ENCODE measurements around the gene CPT2.

The CPT2 gene

DNA sequence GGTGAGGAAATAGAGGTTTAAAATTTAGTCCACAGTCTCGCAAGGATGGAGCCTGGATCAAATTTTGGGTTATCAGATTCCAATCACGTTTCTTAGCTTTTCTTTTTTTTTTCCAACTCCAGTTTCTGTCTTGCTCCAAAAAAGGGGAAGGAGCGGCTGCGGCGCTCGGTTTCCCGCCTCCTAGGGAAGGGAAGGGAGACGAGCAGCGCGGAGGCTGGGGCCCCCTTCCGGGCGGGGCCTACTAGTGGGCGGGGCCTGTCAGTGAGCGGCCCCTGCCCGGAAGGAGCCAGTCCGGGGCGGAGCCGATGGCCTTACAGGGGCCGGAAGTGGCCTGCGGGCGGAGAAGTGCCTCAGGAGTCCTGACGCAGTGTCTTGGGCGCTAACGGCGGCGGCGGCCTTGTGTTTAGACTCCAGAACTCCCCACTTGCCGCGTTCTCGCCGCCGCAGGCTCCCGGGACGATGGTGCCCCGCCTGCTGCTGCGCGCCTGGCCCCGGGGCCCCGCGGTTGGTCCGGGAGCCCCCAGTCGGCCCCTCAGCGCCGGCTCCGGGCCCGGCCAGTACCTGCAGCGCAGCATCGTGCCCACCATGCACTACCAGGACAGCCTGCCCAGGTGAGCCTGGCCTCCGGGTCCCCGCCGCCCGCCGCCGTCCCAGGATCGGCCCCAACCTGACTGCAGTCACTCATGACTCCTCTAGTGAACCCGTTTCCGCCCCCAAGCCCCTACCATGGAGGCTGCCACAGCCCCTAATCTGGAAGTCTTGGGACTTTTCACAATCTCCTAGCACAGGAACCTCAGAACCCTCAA, at the start of gene CPT2:
Gene CPT2 (plus strand): TSS at position 340 of the 806 bp plus-strand sequence. CDS start 120 bp downstream, at position 460.
- DNase-seq, result peak; percentile 98
- in situ Hi-C loops (cut with MboI; ENCODE audit: low pct_unique_long_range_greater_than_20kb, low sequenced_read_pairs), result loop anchor here (25.0 kb wide), 1 partner anchor 484 kb away; no protein-coding TSS in a partner anchor

DNA sequence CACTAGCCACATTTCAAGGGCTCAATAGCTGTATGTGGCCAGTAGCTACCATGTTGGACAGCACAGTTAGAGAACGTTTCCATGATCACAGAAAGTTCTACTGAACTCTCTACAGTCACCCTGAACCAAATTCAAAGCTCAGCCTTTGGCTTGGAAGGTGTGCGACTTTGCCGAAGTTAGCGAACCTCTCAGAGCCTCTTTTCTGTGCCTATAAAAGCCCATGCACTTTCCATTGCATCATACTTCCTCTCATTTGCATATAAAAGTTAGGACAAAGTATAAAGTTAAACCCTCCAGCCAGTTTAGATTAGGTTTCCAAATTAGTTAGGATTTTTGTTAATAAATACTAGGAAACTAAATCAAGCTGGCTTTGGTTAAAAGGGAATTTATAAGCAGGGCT, 49.5 kb upstream of the CPT2 start:
- no peak for DNase-seq
- in situ Hi-C loops (cut with MboI; ENCODE audit: low pct_unique_long_range_greater_than_20kb, low sequenced_read_pairs), result no loop called here

DNA sequence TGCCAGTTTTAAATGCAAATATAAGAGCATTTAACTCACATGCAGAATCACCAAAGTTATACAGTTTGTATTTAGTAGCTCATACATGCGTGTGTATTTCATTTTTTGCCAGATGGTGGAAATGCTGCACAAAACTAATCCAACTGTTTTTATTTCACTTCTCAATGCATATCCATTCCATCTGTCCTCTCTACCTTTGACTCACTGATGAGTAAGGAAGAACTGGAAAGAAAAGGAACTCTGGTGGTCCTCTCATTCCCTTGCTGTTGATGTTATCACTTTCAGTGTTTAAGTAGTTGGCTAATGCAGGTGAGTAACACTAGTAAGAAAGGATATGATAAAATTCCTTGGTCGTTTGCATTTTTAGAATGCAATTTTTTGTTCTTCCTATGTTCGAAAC, 48.5 kb upstream of the CPT2 start:
- in situ Hi-C loops (cut with MboI; ENCODE audit: low pct_unique_long_range_greater_than_20kb, low sequenced_read_pairs), result no loop called here
- DNase-seq, result no peak

DNA sequence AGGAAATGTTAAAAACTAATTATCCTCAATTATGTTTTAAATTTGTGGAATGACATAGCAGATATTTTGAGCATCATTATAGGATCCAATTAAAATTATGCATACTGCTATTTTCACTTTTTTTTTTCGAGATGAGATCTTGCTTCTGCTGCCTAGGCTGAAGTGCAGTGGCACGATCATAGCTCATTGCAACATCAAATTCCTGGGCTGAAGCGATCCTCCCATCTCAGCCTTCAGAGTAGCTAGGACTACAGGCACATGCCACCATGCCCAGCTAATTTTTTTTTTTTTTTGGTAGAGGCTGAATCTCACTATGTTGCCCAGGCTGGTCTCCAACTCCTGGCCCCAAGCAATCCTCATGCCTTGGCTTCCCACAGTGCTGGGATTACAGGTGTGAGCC, 42.9 kb upstream of the CPT2 start:
- DNase-seq, result no peak

DNA sequence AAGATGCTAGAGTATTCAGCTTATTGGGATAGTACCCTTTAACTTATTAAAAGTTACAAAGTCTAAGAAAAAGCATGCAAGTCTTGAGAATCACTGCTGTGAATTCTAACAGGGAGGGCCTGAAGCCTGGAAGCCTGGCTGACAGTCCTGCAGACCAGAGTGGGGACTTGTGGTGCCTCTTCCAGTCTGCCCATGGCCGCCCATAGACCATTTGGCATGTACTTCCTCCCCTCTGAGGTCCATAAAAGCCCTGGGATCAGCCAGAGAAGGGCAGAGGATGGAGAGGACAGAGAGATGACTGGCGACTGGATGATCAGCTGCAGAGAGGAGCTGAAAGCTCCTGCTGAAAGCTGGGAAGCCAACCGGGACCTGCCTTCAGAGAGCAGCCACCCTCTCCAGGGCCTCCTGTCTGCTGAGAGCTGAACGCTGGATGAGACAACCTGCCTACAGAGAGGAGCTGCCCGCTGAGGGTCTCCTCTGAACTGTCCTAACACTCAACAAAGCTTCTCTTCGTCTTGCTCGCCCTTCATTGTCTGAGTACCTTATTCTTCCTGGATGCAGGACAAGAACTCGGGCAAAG, 41.7 kb upstream of the CPT2 start:
- no peak for DNase-seq
- in situ Hi-C loops (cut with MboI; ENCODE audit: low pct_unique_long_range_greater_than_20kb, low sequenced_read_pairs), result no loop called here

More for the DNA sequence above, 42.9 kb upstream of the CPT2 start:
- in situ Hi-C loops (cut with MboI; ENCODE audit: low pct_unique_long_range_greater_than_20kb, low sequenced_read_pairs), result no loop called here

DNA sequence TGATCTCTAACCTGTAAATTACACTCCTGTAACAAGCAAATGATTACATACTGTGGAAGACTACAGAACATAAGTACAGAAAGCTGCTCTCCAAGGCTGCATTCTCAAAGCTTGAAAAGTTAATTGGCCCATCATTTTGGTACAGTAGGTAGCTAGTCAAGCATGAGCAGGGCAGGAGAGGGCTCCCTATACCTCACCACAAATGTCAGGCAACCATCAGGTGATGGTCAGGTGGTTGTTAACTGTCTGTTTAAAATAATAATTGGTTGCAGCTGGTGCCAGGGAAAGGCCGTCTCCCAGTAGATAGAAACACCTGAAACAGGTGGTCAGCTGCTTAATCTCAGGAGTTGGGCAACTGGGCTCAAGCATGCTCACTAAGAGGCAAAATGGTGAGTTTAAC, 41.1 kb upstream of the CPT2 start:
- in situ Hi-C loops (cut with MboI; ENCODE audit: low pct_unique_long_range_greater_than_20kb, low sequenced_read_pairs), result no loop called here
- DNase-seq, result no peak

DNA sequence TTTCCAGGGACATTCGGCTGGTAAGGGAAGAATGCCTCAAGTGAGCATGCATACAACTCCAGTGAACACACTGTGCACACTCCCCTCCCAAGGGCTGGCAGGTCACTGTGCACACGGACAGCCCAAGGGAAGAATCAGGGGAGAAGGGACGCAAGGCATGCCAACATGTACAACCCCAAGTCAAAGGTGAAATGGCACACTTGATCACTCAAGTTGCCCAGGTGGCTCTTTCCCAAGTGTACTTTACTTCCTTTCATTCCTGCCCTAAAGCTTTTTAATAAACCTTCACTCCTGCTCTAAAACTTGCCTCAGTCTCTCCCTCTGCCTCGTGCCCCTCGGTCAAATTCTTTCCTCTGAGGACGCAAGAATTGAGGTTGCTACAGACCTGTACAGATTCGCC, 40.7 kb upstream of the CPT2 start:
- no peak for DNase-seq
- in situ Hi-C loops (cut with MboI; ENCODE audit: low pct_unique_long_range_greater_than_20kb, low sequenced_read_pairs), result no loop called here

DNA sequence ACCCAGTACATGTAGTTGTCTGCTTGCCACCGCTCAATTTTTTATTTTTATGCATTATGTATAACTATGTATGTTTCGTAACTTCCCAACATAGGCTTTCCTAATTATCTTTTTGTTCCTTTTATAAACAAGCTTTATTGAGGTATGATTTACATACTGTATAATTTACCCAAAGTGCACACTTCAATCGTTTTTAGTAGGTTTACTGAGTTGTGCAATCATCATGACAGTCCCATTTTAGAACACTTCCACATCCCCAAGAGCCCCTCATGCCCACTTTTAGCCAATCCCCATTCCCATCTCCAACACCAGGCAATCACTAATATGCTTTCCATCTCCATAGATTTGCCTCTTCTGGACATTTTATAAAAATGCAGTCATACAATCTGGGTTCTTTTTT, 39.8 kb upstream of the CPT2 start:
- in situ Hi-C loops (cut with MboI; ENCODE audit: low pct_unique_long_range_greater_than_20kb, low sequenced_read_pairs), result no loop called here

DNA sequence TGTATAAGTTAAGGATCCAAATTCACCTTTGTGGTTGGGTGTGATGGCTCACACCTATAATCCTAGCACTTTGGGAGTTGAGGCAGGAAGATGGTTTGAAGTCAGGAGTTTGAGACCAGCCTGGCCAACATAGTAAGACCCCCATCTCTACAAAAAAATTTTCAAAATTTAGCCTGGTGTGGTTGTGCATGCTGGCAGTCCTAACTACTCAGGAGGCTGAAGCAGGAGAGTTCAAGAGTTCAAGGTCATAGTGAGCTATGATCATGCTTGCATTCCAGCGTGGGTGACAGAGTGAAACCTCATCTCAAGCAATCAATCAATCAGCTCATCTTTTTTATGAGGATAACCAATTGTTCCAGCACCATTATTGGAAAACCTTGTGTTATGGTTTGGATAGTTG, 37.7 kb upstream of the CPT2 start:
- no peak for DNase-seq
- in situ Hi-C loops (cut with MboI; ENCODE audit: low pct_unique_long_range_greater_than_20kb, low sequenced_read_pairs), result no loop called here

More for the DNA sequence above, 39.8 kb upstream of the CPT2 start:
- no peak for DNase-seq

DNA sequence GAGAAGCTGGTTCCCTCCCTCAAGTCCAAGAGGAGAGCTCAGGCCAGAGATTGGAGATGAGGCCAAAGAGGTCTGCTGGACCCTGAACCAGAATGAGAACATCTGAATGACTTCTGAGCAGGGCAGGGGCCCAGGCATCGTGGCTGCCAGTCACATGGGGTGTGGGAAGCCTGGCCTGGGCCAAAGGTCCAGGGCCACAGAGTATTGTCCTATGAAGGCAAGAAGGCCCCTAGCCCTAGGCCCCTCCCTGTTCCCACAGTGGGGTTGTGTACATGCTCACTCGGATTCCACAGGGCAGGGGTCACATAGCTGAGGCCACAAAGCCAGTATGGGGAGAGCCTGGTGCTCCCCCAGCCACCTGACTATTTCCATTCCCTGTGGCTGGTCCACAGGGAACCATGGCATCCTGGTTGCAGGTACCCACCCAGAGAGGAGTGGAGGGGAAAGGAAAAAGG, 35.7 kb upstream of the CPT2 start:
- no peak for DNase-seq
- in situ Hi-C loops (cut with MboI; ENCODE audit: low pct_unique_long_range_greater_than_20kb, low sequenced_read_pairs), result no loop called here

DNA sequence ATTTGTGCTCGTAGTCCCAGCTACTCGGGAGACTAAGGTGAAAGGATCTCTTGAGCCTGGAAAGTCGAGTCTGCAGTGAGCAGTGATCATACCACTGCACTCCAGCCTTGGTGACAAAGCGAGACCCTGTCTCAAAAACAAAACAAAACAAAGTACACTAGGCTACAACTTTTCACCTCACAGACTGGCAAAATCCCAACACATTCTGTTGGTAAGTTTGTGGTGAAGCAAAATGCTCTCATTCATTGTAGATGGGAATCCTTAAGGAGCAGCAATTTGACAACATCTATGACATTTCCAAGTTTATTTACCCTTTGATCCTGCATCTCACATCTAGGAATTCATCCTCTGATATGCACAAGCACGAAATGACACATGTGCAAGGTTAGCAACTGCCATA, 34.0 kb upstream of the CPT2 start:
- in situ Hi-C loops (cut with MboI; ENCODE audit: low pct_unique_long_range_greater_than_20kb, low sequenced_read_pairs), result no loop called here
- no peak for DNase-seq

DNA sequence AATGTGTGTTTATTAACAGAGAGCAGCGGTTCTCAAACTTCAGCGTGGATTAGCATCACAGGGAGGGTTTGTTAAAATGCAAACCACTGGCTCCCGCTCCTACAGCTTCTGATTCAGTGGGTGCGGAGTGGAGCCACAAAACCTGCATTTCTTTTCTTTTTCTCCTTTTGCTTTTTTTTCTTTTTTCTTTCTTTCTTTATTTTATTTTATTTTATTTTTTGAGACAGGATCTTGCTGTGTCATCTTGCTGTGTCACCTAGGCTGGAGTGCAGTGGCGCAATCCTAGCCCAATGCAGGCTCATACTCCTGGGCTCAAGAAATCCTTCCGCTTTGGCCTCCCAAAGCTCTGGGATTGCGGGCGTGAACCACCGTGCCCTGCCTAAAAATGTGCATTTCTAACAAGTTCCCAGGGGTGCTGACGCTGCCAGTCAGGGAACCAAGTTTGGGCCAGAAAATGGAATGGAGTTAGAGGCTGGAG, 33.3 kb upstream of the CPT2 start:
- no peak for DNase-seq
- in situ Hi-C loops (cut with MboI; ENCODE audit: low pct_unique_long_range_greater_than_20kb, low sequenced_read_pairs), result no loop called here

DNA sequence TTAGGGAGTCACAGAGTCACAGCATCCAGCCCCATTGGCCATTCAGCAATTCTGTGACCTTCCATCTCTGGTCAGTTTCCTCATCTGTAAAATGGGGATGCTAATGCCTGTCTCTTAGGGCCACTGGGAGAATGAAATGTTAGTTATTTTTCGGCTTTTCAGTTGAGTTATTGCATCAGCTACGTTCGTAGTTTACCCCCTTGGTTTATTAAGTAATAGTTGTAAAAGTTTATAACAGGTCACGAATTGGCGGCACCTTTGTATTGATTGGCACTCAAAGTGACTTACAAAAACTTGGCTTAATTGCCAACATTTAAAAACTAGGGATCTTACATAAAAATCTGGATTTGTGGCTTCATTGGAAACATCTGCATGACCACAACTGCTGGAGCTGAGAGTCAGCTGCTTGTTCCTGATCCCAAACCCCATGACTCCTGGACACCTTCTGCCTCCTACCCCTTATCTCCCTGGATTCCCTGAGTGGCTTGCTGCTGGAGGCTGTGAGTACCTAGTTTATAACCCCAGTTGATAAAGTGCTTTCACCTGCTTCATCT, 31.1 kb upstream of the CPT2 start:
- in situ Hi-C loops (cut with MboI; ENCODE audit: low pct_unique_long_range_greater_than_20kb, low sequenced_read_pairs), result no loop called here
- no peak for DNase-seq

DNA sequence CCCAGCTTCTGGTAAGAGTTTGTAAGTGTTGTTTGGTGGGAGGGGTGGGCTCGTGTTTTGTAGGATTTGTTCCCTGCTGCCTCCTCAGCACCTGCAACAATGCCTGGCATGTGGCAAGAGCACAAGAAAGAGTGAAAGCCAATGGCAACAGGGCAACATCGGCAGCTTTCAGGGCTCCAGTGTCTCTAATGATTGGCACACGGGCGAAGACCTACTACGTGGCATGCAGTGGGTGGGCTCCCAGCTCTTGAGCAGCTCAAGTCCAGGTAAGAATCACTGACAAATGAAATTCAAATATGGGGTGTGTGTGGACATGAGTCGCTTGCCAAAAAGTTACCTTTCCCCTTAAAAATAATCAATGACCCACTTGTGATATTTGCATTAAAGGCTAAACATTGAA, 30.3 kb upstream of the CPT2 start:
- no peak for DNase-seq
- in situ Hi-C loops (cut with MboI; ENCODE audit: low pct_unique_long_range_greater_than_20kb, low sequenced_read_pairs), result no loop called here

DNA sequence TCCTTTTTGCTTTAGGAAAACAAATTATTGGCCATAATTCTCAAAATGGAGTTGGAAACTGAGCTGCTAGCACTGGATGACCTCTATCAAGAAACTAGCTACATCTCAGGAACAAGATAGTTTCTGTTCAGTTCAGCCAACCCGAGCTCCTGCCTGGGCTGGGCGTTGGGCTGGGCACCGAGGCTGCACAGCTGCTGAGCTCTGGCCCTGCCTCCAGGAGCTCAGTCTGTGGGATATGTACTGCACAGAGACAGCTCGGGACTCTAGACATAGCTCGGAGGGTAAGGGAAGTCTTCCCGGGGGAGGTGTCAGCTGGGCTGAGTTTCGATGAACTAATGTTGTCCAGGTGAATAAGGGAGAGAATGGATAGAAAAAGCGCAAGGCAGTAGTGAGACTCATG, 29.7 kb upstream of the CPT2 start:
- DNase-seq, result no peak
- in situ Hi-C loops (cut with MboI; ENCODE audit: low pct_unique_long_range_greater_than_20kb, low sequenced_read_pairs), result no loop called here

DNA sequence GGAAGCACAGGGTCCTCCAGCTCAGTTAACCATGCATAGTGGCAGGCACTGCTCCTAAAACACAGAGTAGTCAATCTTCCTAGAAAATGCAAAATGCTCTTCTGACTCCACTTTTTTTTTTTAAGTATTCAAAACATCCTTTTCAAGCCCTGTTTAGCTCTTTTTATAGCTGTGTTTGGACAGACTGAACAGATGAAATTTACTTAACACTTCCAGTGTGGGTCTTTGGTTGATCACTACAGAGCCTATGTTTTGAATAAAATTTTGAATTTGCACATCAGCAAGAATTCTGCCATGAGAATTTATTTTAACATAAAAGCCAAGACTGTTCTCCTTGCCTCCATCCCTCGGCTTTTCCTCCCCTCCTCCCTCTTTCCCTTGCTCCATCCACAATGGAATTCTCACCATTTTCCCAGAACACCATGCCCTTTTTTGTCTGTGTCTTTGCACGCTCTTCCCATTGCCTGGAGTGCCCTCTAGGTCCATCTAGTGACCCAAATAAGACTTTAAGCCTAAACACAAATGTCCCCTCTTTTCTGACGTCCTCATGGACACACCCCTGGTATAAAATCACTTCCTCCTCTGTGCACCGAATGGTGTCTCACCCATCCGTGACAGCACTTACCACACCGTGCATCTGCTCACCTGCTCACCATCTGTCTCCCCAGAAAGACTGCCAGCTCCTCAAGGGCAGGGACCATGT, 24.0 kb upstream of the CPT2 start:
- in situ Hi-C loops (cut with MboI; ENCODE audit: low pct_unique_long_range_greater_than_20kb, low sequenced_read_pairs), result no loop called here
- peak; percentile 30 for DNase-seq

DNA sequence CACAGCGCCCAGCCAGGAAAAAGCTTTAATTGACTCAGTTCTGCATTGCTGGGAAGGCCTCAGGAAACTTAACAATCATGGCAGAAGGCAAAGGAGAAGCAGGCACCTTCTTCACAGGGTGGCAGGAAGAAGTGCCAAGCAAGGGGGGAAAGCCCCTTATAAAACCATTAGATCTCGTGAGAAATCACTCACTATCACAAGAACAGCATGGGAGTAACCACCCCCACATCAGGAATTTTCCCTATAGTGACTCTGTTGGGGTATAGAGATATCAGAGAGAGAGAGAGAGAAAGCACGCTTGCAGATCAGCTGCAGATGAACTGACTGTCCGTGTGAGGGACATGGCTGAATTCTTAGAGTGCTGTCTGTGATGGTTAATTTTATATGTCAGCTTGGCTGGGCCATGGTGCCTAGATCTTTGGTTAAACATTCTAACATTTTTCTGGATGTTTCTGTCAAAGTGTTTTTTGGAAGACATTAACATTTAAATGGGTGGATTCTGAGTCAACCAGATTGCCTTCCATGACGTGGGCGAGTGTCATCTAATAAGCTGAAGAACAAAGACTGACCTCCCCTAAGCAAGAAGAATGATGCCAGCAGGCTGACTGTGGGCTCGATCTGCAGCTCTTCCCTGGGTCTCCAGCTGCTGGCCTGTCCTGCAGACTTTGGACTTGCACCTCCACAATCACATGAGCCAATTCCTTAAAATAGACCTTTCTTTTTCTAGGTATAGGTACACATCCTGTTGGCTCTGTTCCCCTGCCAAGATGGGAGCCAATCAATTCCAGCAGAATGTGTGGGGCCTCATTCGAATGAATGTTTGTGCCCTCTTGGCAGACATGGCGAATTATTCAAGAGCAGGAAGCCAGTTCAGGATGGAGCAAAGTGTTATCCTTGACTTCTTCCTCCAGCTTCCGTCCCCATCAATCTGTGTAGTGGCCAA, 21.4 kb upstream of the CPT2 start:
- no peak for DNase-seq

DNA sequence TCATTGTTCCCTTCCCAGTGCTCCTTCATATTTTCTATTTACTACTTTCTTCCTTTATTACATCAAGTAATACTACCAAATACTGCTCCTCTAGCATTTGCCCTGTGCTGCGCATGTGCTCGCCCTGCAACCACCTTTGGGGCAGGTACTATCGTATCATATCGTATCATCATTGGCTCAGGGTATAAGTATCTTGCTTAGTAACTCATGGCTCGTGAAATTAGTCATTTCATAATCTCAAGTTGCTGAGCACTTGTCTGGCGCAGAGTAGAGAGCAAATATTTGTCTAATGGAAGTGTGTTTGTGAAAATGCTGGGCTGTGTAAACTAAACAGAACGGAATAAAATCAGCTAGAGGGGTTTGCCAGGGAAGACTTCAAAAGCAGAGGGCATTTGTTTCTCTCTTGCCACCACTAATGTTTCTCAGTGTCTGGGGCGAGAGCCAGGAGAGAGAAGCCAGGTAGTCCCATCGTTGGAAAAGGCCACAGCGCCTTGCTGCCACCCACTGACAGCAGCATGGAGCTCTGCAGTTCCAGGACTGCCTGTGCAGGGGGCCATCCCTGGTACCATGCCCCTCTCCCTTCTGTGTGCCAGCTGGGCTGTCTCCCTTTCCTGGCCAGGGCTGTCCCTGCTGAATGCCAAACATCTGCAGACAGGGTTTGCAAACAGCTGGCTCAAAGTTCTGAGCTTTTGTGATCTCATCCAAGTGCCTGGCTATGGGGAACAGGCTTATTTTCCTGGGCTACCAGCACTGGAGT, 20.0 kb upstream of the CPT2 start:
- in situ Hi-C loops (cut with MboI; ENCODE audit: low pct_unique_long_range_greater_than_20kb, low sequenced_read_pairs), result loop anchor here (25.0 kb wide), 1 partner anchor 464 kb away; no protein-coding TSS in a partner anchor
- DNase-seq, result no peak

More for the DNA sequence above, 21.4 kb upstream of the CPT2 start:
- in situ Hi-C loops (cut with MboI; ENCODE audit: low pct_unique_long_range_greater_than_20kb, low sequenced_read_pairs), result loop anchor here (25.0 kb wide), 1 partner anchor 463 kb away; no protein-coding TSS in a partner anchor

All from KBM-7 (cell line).